Measurements from ENCODE around the gene STOX1.
A peak's percentile ranks its signal among the peaks of the same experiment; 100 is the strongest.

The STOX1 gene

GRCh38 chr10:68880181-68880580 is 52.9 kb downstream of the STOX1 start:
- no peak for DNase-seq (ENCODE audit: low read depth)
- TF ChIP-seq CTCF (conservative IDR thresholded peaks at IDR 0.05; ENCODE audit: control insufficient read depth, insufficient read depth, low read depth, low read length), result no peak
- H3K4me3 ChIP-seq (ENCODE audit: control insufficient read depth, low read depth, low read length), result no peak overlapping the region

- no peak for DNase-seq (ENCODE audit: low read depth)
- H3K4me3 ChIP-seq (ENCODE audit: control insufficient read depth, low read depth, low read length), result no peak overlapping the region
- no peak for TF ChIP-seq CTCF (conservative IDR thresholded peaks at IDR 0.05; ENCODE audit: control insufficient read depth, insufficient read depth, low read depth, low read length)
Measured at GRCh38 chr10:68895041-68895440, 67.7 kb downstream of the STOX1 start.

GRCh38 chr10:68897336-68897741 is 70.0 kb downstream of the STOX1 start:
- peak; percentile 77 for DNase-seq (ENCODE audit: low read depth)
- TF ChIP-seq CTCF (conservative IDR thresholded peaks at IDR 0.05; ENCODE audit: control insufficient read depth, insufficient read depth, low read depth, low read length), result peak; percentile 54

GRCh38 chr10:68899186-68899745 is 71.9 kb downstream of the STOX1 start:
- DNase-seq (ENCODE audit: low read depth), result no peak
- H3K4me3 ChIP-seq (ENCODE audit: control insufficient read depth, low read depth, low read length), result no peak overlapping the region
- no peak for TF ChIP-seq CTCF (conservative IDR thresholded peaks at IDR 0.05; ENCODE audit: control insufficient read depth, insufficient read depth, low read depth, low read length)

More at GRCh38 chr10:68897336-68897741, 70.0 kb downstream of the STOX1 start:
- H3K4me3 ChIP-seq (ENCODE audit: control insufficient read depth, low read depth, low read length), result no peak overlapping the region

GRCh38 chr10:68900427-68901104 is 73.2 kb downstream of the STOX1 start:
- TF ChIP-seq CTCF (conservative IDR thresholded peaks at IDR 0.05; ENCODE audit: control insufficient read depth, insufficient read depth, low read depth, low read length), result no peak
- no peak for DNase-seq (ENCODE audit: low read depth)
- peak overlapping the region; percentile 91 for H3K4me3 ChIP-seq (ENCODE audit: control insufficient read depth, low read depth, low read length)

- peak; percentile 99 for DNase-seq (ENCODE audit: low read depth)
- TF ChIP-seq CTCF (conservative IDR thresholded peaks at IDR 0.05; ENCODE audit: control insufficient read depth, insufficient read depth, low read depth, low read length), result no peak
- peak within 1 kb of the TSS; percentile 91 for H3K4me3 ChIP-seq (ENCODE audit: control insufficient read depth, low read depth, low read length)
Measured at GRCh38 chr10:68901105-68901927, 74.0 kb downstream of the STOX1 start, which contains the start of gene DDX50. Gene DDX50, plus strand, starts transcription at chr10:68901315. Its CDS starts 70 bp downstream, at chr10:68901385.
